GM12878 (cell line): Measurements from ENCODE around the gene PTPN18.

Source experiments
- BACH1 ChIP-seq: fragments of 450-650 bp; IDR thresholded peaks from 2 replicates; pipeline ENCODE4 v1.6.1; 2017; ENCODE audit warnings: mild to moderate bottlenecking, borderline replicate concordance
- BRCA1 ChIP-seq: IDR thresholded peaks from 2 replicates; pipeline ENCODE4 v1.6.1; 2011; ENCODE audit warnings: low read depth, low read length, improper control_type of control experiment
- FOXM1 ChIP-seq: IDR thresholded peaks from 2 replicates; pipeline ENCODE4 v1.6.1; 2012; ENCODE audit warnings: low read depth, mild to moderate bottlenecking, inconsistent platforms, low read length, moderate library complexity
- MTA2 ChIP-seq: fragments of 450-650 bp; IDR thresholded peaks from 2 replicates; pipeline ENCODE4 v1.6.1; 2016; ENCODE audit warnings: low read depth, mild to moderate bottlenecking, moderate library complexity
- SIN3A ChIP-seq: IDR thresholded peaks from 2 replicates; pipeline ENCODE4 v1.6.1; 2012; ENCODE audit warnings: low read depth, low read length, improper control_type of control experiment
- TF ChIP-seq, protein P1 (sequence below): IDR thresholded peaks from 2 replicates; pipeline ENCODE4 v1.6.1; 2012; ENCODE audit warnings: low read depth, low read length, improper control_type of control experiment
- TF ChIP-seq, protein P2 (sequence below): fragments of 450-650 bp; IDR thresholded peaks from 2 replicates; pipeline ENCODE4 v1.6.1; 2016; ENCODE audit warnings: mild to moderate bottlenecking
- TF ChIP-seq, protein P3 (sequence below), 3 experiments: IDR thresholded peaks in 2 of 3; conservative IDR thresholded peaks in 1 of 3; 2 replicates each; pipeline ENCODE4 v1.5.1; 2011; ENCODE audit warnings: low read depth in 3 of 3, low read length in 3 of 3, mild to moderate bottlenecking in 3 of 3, control low read depth in 2 of 3, moderate library complexity in 2 of 3, inconsistent platforms in 1 of 3, mixed read lengths in 1 of 3; ENCODE audit not compliant: control insufficient read depth in 2 of 3, insufficient read depth in 1 of 3; ENCODE audit errors: extremely low read depth in 1 of 3
- TF ChIP-seq, protein P4 (sequence below): IDR thresholded peaks from 2 replicates; pipeline ENCODE4 v1.6.1; 2012; ENCODE audit warnings: mild to moderate bottlenecking, low read depth, low read length

DNA sequence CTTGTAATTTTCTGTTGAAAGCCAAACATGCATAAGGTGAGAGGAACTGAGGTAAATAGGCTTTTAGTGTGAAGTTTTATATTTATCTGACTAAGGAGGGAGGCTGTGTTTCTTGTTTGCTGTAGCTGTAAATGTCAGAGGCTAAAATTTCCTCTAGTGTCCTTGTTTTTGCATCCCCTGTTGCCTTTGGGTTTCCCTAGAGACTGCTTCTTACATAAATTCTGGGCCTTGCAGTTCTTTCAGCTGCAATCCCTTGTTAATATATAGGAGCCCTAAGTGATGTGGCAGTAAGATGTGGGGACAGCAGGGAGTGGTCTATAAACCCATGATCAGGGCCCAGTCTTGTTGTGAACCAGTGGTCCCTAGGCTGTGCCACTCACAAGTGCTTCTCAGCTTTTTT is 20.6 kb upstream of the PTPN18 start:
- TF ChIP-seq BACH1, result no peak
- TF ChIP-seq, protein P1, sequence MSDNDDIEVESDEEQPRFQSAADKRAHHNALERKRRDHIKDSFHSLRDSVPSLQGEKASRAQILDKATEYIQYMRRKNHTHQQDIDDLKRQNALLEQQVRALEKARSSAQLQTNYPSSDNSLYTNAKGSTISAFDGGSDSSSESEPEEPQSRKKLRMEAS, result no peak
- TF ChIP-seq, protein P2, sequence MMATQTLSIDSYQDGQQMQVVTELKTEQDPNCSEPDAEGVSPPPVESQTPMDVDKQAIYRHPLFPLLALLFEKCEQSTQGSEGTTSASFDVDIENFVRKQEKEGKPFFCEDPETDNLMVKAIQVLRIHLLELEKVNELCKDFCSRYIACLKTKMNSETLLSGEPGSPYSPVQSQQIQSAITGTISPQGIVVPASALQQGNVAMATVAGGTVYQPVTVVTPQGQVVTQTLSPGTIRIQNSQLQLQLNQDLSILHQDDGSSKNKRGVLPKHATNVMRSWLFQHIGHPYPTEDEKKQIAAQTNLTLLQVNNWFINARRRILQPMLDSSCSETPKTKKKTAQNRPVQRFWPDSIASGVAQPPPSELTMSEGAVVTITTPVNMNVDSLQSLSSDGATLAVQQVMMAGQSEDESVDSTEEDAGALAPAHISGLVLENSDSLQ, result no peak
- TF ChIP-seq, protein P3, sequence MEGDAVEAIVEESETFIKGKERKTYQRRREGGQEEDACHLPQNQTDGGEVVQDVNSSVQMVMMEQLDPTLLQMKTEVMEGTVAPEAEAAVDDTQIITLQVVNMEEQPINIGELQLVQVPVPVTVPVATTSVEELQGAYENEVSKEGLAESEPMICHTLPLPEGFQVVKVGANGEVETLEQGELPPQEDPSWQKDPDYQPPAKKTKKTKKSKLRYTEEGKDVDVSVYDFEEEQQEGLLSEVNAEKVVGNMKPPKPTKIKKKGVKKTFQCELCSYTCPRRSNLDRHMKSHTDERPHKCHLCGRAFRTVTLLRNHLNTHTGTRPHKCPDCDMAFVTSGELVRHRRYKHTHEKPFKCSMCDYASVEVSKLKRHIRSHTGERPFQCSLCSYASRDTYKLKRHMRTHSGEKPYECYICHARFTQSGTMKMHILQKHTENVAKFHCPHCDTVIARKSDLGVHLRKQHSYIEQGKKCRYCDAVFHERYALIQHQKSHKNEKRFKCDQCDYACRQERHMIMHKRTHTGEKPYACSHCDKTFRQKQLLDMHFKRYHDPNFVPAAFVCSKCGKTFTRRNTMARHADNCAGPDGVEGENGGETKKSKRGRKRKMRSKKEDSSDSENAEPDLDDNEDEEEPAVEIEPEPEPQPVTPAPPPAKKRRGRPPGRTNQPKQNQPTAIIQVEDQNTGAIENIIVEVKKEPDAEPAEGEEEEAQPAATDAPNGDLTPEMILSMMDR (IDR thresholded peaks at IDR 0.05 in 2 of 3, conservative IDR thresholded peaks at IDR 0.05 in 1 of 3; ENCODE audit: control insufficient read depth in 2 of 3, extremely low read depth in 1 of 3, insufficient read depth in 1 of 3, low read depth in 3 of 3, low read length in 3 of 3), result no peak
- TF ChIP-seq, protein P4, sequence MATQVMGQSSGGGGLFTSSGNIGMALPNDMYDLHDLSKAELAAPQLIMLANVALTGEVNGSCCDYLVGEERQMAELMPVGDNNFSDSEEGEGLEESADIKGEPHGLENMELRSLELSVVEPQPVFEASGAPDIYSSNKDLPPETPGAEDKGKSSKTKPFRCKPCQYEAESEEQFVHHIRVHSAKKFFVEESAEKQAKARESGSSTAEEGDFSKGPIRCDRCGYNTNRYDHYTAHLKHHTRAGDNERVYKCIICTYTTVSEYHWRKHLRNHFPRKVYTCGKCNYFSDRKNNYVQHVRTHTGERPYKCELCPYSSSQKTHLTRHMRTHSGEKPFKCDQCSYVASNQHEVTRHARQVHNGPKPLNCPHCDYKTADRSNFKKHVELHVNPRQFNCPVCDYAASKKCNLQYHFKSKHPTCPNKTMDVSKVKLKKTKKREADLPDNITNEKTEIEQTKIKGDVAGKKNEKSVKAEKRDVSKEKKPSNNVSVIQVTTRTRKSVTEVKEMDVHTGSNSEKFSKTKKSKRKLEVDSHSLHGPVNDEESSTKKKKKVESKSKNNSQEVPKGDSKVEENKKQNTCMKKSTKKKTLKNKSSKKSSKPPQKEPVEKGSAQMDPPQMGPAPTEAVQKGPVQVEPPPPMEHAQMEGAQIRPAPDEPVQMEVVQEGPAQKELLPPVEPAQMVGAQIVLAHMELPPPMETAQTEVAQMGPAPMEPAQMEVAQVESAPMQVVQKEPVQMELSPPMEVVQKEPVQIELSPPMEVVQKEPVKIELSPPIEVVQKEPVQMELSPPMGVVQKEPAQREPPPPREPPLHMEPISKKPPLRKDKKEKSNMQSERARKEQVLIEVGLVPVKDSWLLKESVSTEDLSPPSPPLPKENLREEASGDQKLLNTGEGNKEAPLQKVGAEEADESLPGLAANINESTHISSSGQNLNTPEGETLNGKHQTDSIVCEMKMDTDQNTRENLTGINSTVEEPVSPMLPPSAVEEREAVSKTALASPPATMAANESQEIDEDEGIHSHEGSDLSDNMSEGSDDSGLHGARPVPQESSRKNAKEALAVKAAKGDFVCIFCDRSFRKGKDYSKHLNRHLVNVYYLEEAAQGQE, result no peak
- TF ChIP-seq SIN3A, result no peak
- no peak for TF ChIP-seq MTA2
- no peak for TF ChIP-seq FOXM1
- no peak for TF ChIP-seq BRCA1
